ENCODE results near the gene CHCHD6. TPM values are rescaled to one million over a fixed set of nuclear protein-coding genes. Genes with fewer than 3 reads are reported as not detected.
A peak's percentile ranks its signal among the peaks of the same experiment; 100 is the strongest.

The CHCHD6 gene
- total RNA-seq, 2 donors from 2014 or later = 8.7 to 9.9 TPM

DNA sequence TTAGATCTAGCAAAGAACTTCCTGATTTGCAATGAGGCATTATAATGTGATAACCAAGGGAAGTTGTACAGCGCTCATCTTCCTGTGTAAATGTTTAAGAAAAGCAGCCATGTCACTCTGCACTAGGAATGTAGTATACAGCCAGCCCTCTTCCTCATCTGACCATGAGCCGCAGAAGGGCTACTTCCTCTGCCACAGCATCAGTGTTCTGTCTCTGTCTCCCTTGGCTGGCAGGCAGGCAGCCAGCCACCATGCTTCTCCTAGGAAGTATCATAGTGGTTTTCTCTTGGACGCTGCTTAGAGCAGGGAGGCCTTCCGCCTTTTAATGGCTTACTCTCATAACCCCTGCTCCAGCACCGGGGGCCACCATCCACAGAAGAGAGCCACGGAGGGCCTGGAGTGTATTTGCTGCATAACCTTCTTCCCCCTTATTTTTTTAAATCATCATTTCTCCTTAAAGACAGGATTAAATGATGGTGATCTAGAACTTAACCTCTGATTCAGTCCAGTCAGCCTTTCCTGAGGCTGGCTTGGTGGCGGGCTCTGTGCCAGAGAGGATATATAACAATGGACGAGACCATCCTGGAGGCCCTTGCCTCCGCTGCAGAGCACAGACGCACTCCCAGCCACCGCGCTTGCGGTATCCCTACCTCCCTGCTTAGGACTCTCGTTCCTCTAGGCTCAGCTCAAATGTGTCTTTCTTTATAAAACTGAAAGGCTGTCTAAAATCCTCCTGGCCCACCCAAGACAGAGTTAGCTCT lies 221.6 kb downstream of the CHCHD6 start:
- Mint-ChIP-seq H3K4me1 (peaks cover 11% of the 10 kb centered on the region), H3K27me3 (no peaks in the 10 kb centered on the region), H3K4me3 (no peak overlapping the region), H3K36me3 (ENCODE audit: low read depth) (no peaks in the 10 kb centered on the region), H3K27ac (peak overlapping the region; percentile 3), H3K9me3 (no peaks in the 10 kb centered on the region)
- no peak for ATAC-seq (replicated peaks)

- H3K4me1 Mint-ChIP-seq = peaks cover 11% of the 10 kb centered on the region
- no peak for ATAC-seq (replicated peaks)
- peak overlapping the region; percentile 3 for H3K27ac Mint-ChIP-seq
- no peaks in the 10 kb centered on the region for H3K9me3 Mint-ChIP-seq
- H3K4me3 Mint-ChIP-seq = no peak overlapping the region
- no peaks in the 10 kb centered on the region for H3K36me3 Mint-ChIP-seq (ENCODE audit: low read depth)
- H3K27me3 Mint-ChIP-seq = no peaks in the 10 kb centered on the region
These were observed 222.8 kb downstream of the CHCHD6 start for GRCh38 chr3:126926684-126927400.

DNA sequence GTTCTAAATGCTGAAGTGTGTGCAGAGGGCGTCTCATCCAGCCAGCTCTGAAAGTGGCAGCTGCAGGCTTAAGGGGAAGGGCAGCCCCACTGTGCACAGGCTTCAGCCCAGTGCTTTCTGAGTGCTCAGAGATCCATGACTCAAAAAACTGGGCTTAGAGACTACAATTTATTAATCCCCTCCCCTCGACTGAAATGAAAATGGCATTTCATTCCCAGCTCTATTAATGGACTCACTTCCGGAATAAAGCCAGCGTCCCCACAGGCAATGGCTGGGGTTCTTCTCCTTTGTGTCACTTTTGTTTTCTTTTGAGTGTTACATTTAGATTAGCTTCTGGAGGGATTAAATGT lies 223.3 kb downstream of the CHCHD6 start:
- Mint-ChIP-seq H3K4me3 (no peak overlapping the region), H3K36me3 (ENCODE audit: low read depth) (no peaks in the 10 kb centered on the region), H3K27ac (no peak overlapping the region), H3K9me3 (no peaks in the 10 kb centered on the region), H3K27me3 (no peaks in the 10 kb centered on the region), H3K4me1 (peaks cover 11% of the 10 kb centered on the region)
- ATAC-seq (replicated peaks) = no peak

- no peaks in the 10 kb centered on the region for H3K27me3 Mint-ChIP-seq
- no peak overlapping the region for H3K27ac Mint-ChIP-seq
- H3K4me1 Mint-ChIP-seq = peaks cover 11% of the 10 kb centered on the region
- no peaks in the 10 kb centered on the region for H3K9me3 Mint-ChIP-seq
- H3K4me3 Mint-ChIP-seq = no peak overlapping the region
- H3K36me3 Mint-ChIP-seq (ENCODE audit: low read depth) = no peaks in the 10 kb centered on the region
- ATAC-seq (replicated peaks) = no peak
These were observed 223.8 kb downstream of the CHCHD6 start for GRCh38 chr3:126927846-126928245.

DNA sequence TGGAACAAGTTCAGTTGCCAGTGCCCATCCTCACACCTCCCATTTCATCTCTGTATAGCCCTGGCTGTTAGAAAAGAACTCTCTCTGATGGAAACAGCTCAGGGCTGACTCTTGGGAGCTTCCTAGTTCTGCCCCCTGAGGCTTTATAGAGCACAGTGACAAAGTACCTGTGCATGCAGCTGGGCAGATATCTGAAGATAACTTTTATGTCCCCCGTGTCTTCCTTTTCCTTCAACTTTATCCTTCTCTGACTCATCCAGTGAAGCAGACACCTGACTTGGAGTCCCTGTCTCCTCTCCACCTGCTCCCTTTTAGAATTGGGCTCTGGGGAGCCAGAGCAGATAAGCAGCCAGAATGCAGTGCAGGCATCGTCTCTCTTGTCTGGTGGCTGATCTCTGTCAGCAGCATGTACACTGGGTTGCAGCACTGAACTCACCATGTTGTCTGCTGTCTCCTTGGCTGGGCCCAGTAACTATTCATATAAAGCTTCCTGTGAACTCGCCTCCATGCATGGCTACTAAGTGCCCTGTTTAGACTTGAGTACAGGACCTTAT lies 225.0 kb downstream of the CHCHD6 start:
- Mint-ChIP-seq H3K4me1 (peaks cover 6% of the 10 kb centered on the region), H3K27ac (peak overlapping the region; percentile 16), H3K36me3 (ENCODE audit: low read depth) (no peaks in the 10 kb centered on the region), H3K9me3 (no peaks in the 10 kb centered on the region), H3K27me3 (no peaks in the 10 kb centered on the region), H3K4me3 (no peak overlapping the region)
- ATAC-seq (replicated peaks) = no peak

- no peak overlapping the region for H3K27ac Mint-ChIP-seq
- no peaks in the 10 kb centered on the region for H3K36me3 Mint-ChIP-seq (ENCODE audit: low read depth)
- no peak overlapping the region for H3K4me3 Mint-ChIP-seq
- no peak for ATAC-seq (replicated peaks)
- no peaks in the 10 kb centered on the region for H3K27me3 Mint-ChIP-seq
- H3K4me1 Mint-ChIP-seq = peaks cover 6% of the 10 kb centered on the region
- no peaks in the 10 kb centered on the region for H3K9me3 Mint-ChIP-seq
These were observed 227.0 kb downstream of the CHCHD6 start for GRCh38 chr3:126930936-126931600.

DNA sequence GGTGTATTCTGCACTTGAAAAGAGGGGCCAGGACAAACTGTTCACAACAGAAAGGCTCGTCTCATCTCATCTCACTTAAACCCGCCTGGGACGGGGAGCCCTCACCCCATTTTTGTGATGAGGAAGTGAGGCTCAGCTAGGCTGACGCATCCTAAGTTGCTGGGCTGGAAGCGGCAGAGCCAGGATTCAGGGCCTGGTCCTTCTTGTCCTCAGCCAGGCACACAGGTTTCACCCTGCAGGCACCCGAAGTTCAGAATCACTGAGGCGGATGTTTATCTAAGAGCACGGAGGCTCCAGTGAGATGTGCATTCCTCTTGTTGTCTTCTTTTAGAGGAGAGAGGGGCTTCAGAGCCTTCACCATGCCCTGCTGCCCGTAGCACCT lies 227.8 kb downstream of the CHCHD6 start:
- Mint-ChIP-seq H3K4me1 (no peaks in the 10 kb centered on the region), H3K27me3 (no peaks in the 10 kb centered on the region), H3K4me3 (no peak overlapping the region), H3K36me3 (ENCODE audit: low read depth) (no peaks in the 10 kb centered on the region), H3K9me3 (no peaks in the 10 kb centered on the region), H3K27ac (no peak overlapping the region)
- no peak for ATAC-seq (replicated peaks)

GRCh38 chr3:126932188-126932931 lies 228.3 kb downstream of the CHCHD6 start:
- H3K27me3 Mint-ChIP-seq = no peaks in the 10 kb centered on the region
- no peak overlapping the region for H3K4me3 Mint-ChIP-seq
- no peak for ATAC-seq (replicated peaks)
- no peak overlapping the region for H3K27ac Mint-ChIP-seq
- H3K4me1 Mint-ChIP-seq = no peaks in the 10 kb centered on the region
- H3K9me3 Mint-ChIP-seq = no peaks in the 10 kb centered on the region
- no peaks in the 10 kb centered on the region for H3K36me3 Mint-ChIP-seq (ENCODE audit: low read depth)

- H3K4me1 Mint-ChIP-seq = no peaks in the 10 kb centered on the region
- no peaks in the 10 kb centered on the region for H3K27me3 Mint-ChIP-seq
- H3K27ac Mint-ChIP-seq = no peak overlapping the region
- no peaks in the 10 kb centered on the region for H3K36me3 Mint-ChIP-seq (ENCODE audit: low read depth)
- ATAC-seq (replicated peaks) = no peak
- no peaks in the 10 kb centered on the region for H3K9me3 Mint-ChIP-seq
- H3K4me3 Mint-ChIP-seq = no peak overlapping the region
These were observed 230.0 kb downstream of the CHCHD6 start for GRCh38 chr3:126934031-126934531.

- Mint-ChIP-seq H3K27me3 (no peaks in the 10 kb centered on the region), H3K4me3 (no peak overlapping the region), H3K9me3 (no peaks in the 10 kb centered on the region), H3K36me3 (ENCODE audit: low read depth) (no peaks in the 10 kb centered on the region), H3K27ac (no peak overlapping the region), H3K4me1 (no peaks in the 10 kb centered on the region)
- ATAC-seq (replicated peaks) = no peak
These were observed 231.0 kb downstream of the CHCHD6 start for GRCh38 chr3:126934991-126935390.

GRCh38 chr3:126935756-126936509 lies 231.9 kb downstream of the CHCHD6 start:
- Mint-ChIP-seq H3K27me3 (no peaks in the 10 kb centered on the region), H3K27ac (no peak overlapping the region), H3K4me3 (no peak overlapping the region), H3K9me3 (no peaks in the 10 kb centered on the region), H3K4me1 (no peaks in the 10 kb centered on the region), H3K36me3 (ENCODE audit: low read depth) (no peaks in the 10 kb centered on the region)
- ATAC-seq (replicated peaks) = peak; percentile 26

- Mint-ChIP-seq H3K4me3 (no peak overlapping the region), H3K9me3 (no peaks in the 10 kb centered on the region), H3K36me3 (ENCODE audit: low read depth) (no peaks in the 10 kb centered on the region), H3K27ac (no peak overlapping the region), H3K4me1 (no peaks in the 10 kb centered on the region), H3K27me3 (no peaks in the 10 kb centered on the region)
- ATAC-seq (replicated peaks) = no peak
These were observed 232.9 kb downstream of the CHCHD6 start for GRCh38 chr3:126936853-126937425.

- Mint-ChIP-seq H3K27ac (no peak overlapping the region), H3K36me3 (ENCODE audit: low read depth) (no peaks in the 10 kb centered on the region), H3K9me3 (no peaks in the 10 kb centered on the region), H3K4me3 (no peak overlapping the region), H3K4me1 (no peaks in the 10 kb centered on the region), H3K27me3 (no peaks in the 10 kb centered on the region)
- no peak for ATAC-seq (replicated peaks)
These were observed 233.5 kb downstream of the CHCHD6 start for GRCh38 chr3:126937533-126937932.

Data from activated T-helper 17 cell treated with anti-CD3 and anti-CD28 coated beads, Interleukin-2, amount 50 U/mL, for 72 hours (primary cell).